HG02973 (cell line): ENCODE results near the gene SIRT4.
A peak's percentile ranks its signal among the peaks of the same experiment; 100 is the strongest.
"Not testable (repeated sequence)": the region's sequence is repeated elsewhere in the genome, so short reads cannot be mapped to it uniquely, and the experiment has no call there.

Source experiments
- ATAC-seq: cut with Tn5 transposase; IDR thresholded peaks from one replicate; pipeline ENCODE4 v1.9.1; 2021; ENCODE audit warnings: moderate library complexity; ENCODE audit not compliant: unreplicated experiment

Gene SIRT4

GRCh38 chr12:120301962-120302815, at the start of gene SIRT4:
Gene SIRT4 (plus strand): TSS chr12:120302321. CDS start chr12:120303562, 1,241 bp downstream.
- ATAC-seq: peak; percentile 91

GRCh38 chr12:120253313-120253712, 48.8 kb upstream of the SIRT4 start:
- not testable (repeated sequence) for ATAC-seq

GRCh38 chr12:120254809-120255208, 47.3 kb upstream of the SIRT4 start:
- no peak for ATAC-seq

GRCh38 chr12:120257041-120257821, 44.9 kb upstream of the SIRT4 start:
- no peak for ATAC-seq

- ATAC-seq: no peak
These were observed 43.7 kb upstream of the SIRT4 start for GRCh38 chr12:120258323-120258896.

GRCh38 chr12:120259418-120260202, 42.5 kb upstream of the SIRT4 start:
- ATAC-seq: no peak

- ATAC-seq: no peak
These were observed 41.5 kb upstream of the SIRT4 start for GRCh38 chr12:120260607-120261006.

- no peak for ATAC-seq
These were observed 39.9 kb upstream of the SIRT4 start for GRCh38 chr12:120261951-120262851.

- ATAC-seq: no peak
These were observed 39.0 kb upstream of the SIRT4 start for GRCh38 chr12:120262852-120263747.

GRCh38 chr12:120263748-120264085, 38.4 kb upstream of the SIRT4 start:
- ATAC-seq: no peak

- ATAC-seq: no peak
These were observed 37.8 kb upstream of the SIRT4 start for GRCh38 chr12:120264086-120264903.

GRCh38 chr12:120264904-120265472, 37.1 kb upstream of the SIRT4 start:
- ATAC-seq: peak; percentile 18

- peak; percentile 59 for ATAC-seq
These were observed 36.5 kb upstream of the SIRT4 start, which contains the start of gene PXN for GRCh38 chr12:120265473-120266179. Gene PXN (minus strand): TSS chr12:120265730. CDS start chr12:120265629, 101 bp downstream.

GRCh38 chr12:120266180-120266870, 35.8 kb upstream of the SIRT4 start:
- ATAC-seq: no peak

GRCh38 chr12:120267736-120268135, 34.4 kb upstream of the SIRT4 start:
- ATAC-seq: no peak

- no peak for ATAC-seq
These were observed 25.4 kb upstream of the SIRT4 start for GRCh38 chr12:120276734-120277133.
